Vagina (tissue), 2 donors: ENCODE data around the gene C1QL1.

Source experiments
- CTCF ChIP-seq, 3 experiments: fragments of 450-650 bp in 2 of 3; fragments of 200-600 bp in 1 of 3; sonication (generic) in 1 of 3; IDR thresholded peaks; one replicate each; pipeline ENCODE4 v1.5.1; 2017 to 2019; ENCODE audit warnings: antibody characterized with exemption in 3 of 3, mild to moderate bottlenecking in 2 of 3, moderate library complexity in 2 of 3
- POLR2A ChIP-seq, 2 donors: fragments of 450-650 bp; IDR thresholded peaks; one replicate each; pipeline ENCODE4 v1.6.1; 2017; ENCODE audit warnings: antibody characterized with exemption in 2 of 2, mild to moderate bottlenecking in 2 of 2, moderate library complexity in 2 of 2
- POLR2AphosphoS5 ChIP-seq, 2 donors: sonication (generic); formaldehyde crosslinking; IDR thresholded peaks; one replicate each; pipeline ENCODE4 v1.9.0; 2017; ENCODE audit warnings: antibody characterized with exemption in 2 of 2, mild to moderate bottlenecking in 2 of 2, low read depth in 1 of 2; ENCODE audit not compliant: insufficient read depth in 1 of 2

DNA sequence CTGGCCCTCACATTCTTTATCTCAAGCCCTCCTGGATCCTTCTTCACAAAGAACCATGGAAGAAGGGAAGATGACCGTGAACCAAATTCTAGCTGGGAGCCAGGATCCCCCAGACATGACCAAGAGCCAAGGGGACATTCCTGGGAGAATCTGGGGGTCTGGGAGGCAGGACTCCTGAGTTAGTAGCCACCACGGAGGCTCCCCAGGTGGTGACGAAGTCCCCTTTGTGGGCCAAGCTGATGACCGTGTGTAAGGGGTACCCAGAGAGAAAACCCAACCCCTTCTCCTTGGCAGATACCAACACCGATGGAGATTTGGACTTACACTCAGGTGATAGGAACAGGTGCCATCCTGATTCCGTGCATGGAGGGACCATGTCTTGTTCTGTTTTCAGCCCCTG, 46.0 kb downstream of the C1QL1 start:
- TF ChIP-seq CTCF (IDR thresholded peaks at IDR 0.05) (no peak), POLR2AphosphoS5 (IDR thresholded peaks at IDR 0.05; ENCODE audit: insufficient read depth in 1 of 2, low read depth in 1 of 2) (no peak), POLR2A (IDR thresholded peaks at IDR 0.05) (no peak)
